HG03196 (cell line): ENCODE results near the gene OSBPL8.
"Not testable (repeated sequence)": the region's sequence is repeated elsewhere in the genome, so short reads cannot be mapped to it uniquely, and the experiment has no call there.

Experiments used
- ATAC-seq: cut with Tn5 transposase; IDR thresholded peaks from one replicate; pipeline ENCODE4 v1.9.1; 2021; ENCODE audit not compliant: unreplicated experiment

The OSBPL8 gene

DNA sequence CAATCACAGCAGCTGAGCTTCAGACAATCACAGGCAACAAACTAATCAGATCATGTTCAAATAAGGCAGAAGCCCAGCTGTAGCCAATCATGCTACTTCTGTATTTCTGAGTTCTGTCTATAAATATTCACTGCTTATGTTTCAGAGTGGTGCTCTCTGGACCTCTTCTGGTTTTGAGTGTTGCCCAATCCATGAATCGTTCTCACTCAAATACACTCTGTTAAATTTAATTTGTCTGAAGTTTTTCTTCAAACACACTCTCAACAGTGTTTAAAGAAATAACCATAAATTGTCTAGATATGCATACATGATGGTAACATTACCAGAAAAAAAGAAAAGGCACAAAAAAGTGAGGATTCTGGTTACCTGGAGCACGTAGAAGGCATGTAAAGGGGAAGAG is 133.4 kb downstream of the OSBPL8 start:
- ATAC-seq: no peak

DNA sequence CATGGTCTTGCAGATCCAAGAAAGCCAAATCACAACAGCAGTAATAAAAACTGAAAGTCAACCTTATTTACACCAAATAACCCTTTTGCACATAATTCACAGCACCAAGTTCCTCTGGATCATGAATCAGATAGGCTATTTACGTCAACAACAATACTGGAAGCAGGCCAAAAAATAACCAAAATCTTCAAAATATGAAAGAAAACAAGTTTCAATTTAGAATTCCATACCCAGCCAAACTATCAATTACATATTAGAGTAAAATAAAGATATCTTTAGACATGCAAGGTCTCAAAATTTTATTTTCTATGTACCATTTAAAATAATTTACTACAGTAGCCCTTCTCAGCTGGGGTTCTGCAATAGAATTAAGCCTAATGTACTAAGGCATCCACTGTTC is 134.6 kb downstream of the OSBPL8 start:
- ATAC-seq: no peak

DNA sequence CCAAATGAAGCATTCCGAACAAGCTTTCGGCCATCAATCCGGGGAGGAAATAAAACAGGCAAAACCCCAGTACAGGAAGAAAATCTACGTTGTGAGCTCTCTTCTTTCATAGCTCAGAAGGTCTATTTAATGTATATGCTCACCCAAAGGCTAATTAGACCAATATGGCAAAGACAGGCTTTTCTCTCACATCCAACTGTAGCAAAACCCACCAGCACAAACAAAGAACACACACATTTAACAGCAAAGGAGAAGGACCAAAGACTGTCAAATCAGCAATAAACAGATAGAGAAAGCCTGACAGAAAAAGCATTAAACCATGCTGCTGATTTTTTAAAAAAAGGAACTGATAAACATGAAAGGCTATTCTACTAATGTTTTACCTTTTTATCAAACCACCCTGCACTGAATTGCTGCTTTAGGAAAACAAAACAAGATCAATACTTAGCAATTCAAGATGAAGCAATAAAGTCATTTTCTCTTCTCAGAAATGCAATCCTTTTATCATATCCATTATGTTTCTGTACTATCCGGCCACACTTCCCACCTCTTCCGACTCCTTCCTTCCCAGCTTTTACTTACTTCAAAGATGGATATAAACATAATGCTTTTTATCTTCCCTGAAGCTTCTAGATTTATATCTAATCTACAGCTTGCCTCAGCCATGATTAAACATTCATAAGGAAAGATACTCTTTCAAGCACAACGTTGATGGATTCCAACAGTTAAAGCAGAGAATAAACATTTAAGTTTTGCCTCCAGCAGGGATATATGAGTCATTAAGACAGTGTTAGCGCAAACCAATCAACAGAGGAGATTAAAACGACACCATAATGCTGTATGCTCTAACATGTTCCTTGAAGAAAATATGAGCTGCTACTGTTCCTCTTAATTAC is 136.8 kb downstream of the OSBPL8 start:
- ATAC-seq: no peak

DNA sequence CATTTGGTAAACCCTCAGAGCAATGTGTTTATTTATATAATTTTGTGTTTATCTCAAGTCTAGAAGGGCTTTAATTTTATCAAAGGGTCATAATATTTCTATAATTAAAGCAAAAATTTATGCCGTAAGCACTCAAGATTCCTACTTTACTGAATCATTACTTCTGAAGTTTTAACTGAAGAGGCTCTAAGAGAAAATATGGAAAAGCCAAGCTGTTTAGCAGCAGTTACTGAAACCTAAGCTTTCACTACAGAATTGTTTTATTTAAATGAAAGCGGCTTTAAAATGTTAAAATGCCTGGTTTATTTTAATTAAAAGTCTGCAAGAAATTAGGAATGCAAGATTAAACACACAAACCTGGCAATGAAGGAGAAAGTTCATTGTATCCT is 137.4 kb downstream of the OSBPL8 start:
- no peak for ATAC-seq

DNA sequence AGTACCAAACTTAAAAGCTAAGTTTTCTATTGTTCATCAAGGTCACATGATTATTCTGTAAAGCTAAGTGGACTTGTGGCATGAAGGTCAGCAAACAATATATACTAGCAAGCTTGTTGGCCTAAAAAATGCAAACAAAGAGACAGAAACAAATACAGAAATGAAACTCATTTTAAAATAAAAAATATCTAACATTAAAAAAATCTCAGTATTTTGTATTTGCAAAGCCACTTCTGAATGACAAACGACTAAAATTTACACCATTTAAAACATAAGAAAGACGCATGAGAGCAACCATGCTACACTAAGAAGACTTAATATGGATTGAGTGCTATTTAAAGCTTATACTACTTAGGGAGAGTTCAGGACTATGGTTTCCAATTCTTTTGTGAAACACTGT is 138.5 kb downstream of the OSBPL8 start:
- no peak for ATAC-seq

DNA sequence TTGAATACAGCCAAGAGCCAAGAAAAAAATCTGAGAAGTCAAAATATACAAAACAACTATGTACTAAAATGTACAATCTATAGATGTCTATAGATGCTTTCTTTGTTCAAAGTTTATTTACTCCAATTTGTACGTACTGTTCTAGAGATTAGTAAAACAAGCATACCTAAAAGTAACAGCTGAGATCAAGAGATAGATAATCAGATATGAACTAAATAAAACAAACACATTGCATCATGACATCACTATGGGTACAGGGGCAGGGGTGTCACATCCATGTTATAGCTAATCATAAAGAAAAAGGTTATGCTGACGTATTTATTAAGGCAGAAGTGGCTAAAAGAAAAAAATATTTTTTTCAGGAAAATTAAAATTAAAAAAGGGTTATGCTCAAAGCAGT is 139.3 kb downstream of the OSBPL8 start:
- ATAC-seq: no peak

DNA sequence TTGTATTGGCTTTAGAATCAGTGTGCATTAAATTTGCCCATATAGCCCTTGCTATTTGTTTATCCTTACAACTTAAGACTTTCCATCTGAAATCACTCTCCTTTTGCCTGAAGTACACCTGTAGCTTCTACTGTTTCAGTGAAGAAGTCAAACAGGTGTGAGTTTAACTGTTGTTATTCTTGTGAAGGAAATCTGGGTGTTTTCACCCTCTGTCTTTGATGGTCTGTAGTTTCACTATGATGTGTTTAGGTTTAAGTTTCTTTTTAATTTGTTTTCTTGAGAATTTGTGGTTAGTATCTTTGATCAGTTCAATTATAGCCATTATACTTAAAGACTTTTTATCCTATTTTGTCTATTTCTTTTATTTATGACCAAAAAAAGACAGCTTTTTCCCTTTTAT is 142.5 kb downstream of the OSBPL8 start:
- ATAC-seq: peak; percentile 61

DNA sequence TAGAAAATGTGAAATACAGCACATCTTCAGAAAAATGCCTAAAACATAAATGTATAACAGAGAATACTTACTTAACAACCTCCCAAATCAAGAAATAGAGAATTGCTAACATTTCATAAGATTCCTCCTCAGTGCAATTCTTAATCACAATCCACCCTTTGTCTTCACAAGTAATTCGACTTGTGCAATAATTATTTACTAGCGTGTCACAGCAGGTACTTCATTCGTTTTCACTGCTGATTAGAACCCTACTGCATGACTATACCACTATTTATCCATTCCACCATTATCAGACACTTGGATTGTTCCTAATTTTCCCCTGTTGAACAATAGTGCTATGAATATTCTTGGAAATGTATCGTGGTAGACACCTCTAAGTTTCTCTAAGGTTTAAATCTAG is 146.4 kb downstream of the OSBPL8 start:
- no peak for ATAC-seq

DNA sequence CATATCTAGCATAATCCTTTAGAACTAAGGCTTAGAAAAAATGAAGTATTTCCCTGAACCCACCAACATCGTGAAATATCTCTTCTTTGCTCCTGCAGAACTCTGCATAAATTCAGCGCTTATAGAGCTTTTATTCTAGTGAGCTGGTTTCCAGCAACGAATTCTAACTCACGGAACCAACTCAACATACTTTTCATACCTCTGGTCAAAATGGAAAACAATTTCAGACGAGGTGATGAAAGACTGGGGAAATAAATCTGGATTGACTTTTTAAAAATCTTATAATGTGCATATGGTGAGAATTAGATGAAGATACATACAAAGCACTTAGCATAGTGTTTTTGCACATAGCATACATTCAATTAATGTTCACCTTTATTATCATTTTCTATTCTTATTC is 148.8 kb downstream of the OSBPL8 start:
- ATAC-seq: no peak

DNA sequence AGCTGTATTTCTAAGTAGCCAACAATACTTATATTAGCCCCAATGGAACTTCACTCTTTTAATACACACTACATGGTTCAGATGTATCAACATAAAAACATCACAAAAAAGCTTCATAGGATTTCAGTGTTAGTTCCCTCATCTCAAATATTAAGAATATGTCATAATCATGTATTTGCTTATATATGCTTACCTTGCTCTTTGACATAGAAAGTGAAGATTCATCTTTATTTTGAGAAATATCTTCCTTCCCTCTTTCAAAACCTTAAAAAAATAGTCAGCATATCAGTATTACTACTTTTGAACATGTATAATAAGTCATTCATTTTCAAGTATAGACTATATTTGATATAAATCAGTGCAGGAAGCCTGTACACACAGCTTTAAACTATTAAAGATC is 149.2 kb downstream of the OSBPL8 start:
- no peak for ATAC-seq

DNA sequence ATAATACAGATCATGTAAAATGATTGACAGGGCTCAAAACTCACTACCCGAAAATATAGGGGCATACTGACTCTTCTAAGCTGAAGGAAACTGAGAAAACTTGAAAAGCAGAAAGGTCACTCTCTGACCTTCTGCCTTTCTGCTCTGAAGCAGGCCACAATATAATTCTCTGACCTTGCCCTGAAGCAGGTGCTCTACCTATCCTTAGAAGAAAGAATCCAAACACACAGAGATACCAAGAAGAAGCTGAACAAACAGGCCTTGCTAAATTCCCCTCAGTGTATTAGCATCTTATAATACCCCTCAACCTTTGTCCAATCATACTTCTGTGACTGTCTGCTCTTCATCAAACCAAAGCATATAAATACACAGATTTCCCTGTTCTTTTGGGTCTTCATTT is 150.5 kb downstream of the OSBPL8 start:
- ATAC-seq: no peak

DNA sequence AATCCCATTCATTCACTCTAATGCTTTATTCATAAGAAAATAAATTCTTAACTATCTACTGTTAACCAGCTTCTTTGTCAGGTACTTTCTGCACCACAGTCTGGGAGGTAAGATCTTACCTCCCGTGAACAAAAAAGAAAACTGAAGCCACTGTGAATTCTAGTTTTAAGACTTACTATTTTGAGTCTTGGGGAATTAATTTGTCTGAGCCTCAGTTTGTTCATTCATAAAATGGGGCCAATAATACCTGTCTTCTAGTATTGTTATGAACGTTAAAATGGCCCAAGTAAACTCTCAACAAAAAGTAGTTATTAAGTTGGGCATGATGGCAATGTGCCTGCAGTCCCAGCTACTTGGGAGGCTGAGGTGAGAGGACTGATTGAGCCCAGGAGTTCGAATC is 151.9 kb downstream of the OSBPL8 start:
- ATAC-seq: no peak

DNA sequence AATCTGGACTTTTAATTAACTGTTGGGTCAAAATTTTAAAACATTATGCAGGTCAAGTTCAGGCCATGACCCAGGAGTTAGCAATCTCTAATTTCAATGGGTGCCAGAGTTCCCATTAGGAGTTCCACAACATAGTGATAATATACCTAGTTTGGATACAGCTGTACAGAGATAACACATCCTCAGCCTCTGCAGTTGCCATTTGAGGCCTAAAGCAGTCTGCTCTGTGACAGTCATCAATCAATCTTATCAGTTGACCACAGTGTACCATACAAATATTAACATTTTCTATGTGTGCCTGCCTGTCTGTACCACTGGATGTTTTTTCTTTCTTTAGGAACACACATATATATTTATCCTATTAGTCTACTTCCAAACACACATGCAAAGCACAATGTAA is 157.3 kb downstream of the OSBPL8 start:
- ATAC-seq: no peak

DNA sequence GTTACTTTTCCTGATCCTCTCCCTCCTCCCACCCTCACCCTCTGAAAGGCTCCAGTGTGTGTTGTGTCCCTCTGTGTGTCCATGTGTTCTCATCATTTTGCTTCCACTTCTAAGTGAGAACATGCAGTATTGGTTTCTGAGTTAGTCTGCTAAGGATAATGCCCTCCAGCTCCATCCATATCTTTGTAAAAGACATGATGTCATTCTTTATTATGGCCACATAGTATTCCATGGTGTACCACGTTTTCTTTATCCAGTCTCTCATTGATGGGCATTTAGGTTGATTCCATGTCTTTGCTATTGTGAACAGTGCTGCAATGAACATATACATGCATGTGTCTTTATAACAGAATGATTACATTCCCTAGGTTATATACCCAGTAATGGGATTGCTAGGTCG is 159.4 kb downstream of the OSBPL8 start:
- ATAC-seq: no peak

DNA sequence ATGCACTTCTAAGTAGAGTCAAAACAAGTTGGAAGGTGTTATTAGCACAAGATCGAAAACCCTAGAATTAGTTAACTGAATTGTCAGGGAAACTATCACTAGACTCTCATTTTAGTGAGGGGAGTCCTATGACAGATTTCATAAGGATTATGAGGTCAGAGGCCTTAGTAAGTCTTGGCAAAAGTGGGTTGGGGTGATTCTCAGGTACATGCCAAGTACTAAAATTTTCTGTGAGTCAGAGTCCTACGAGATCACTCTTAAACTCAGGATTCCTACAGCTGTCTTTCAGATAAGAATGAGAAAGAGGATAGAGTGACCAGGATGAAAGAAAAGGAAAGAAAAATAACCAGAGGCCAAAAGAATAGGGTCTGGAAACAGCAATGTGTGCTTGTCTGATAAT is 160.5 kb downstream of the OSBPL8 start:
- ATAC-seq: no peak

DNA sequence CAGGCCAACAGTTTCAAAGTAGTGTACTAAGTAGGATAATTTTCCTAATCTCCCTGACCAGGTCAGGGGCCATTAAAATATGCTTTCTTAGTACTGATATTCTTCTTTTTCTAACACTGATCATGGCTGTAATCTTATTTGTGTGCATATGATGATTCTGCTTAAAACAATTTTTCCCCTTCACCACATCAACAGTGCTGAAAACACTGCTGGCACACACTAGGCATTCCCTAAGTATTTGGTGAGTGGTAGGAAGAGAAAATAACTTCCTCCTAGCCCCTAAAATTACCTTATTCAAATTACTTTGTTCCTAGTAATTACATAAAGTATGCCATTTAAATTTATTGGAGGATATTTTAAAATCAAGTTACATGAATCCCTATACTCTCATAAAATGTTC is 161.5 kb downstream of the OSBPL8 start:
- ATAC-seq: no peak

DNA sequence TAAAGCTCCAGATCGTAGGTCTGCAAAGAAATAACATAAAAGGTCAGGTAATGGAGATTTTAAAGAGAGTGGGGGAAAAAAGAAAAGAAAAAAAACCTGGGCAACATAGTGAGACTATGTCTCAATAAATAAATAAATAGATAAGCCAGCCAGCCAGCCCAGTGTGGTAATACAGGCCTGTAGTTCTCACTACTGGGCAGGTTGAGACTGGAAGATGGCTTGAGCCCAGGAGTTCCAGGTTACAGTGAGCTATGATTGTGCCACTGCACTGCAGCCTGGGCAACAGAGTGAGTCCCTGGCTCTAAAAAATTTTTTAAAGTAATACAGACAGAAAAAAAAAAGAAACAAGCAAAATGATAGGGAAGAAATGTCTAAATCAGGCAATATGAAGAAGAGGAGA is 168.1 kb downstream of the OSBPL8 start:
- no peak for ATAC-seq

DNA sequence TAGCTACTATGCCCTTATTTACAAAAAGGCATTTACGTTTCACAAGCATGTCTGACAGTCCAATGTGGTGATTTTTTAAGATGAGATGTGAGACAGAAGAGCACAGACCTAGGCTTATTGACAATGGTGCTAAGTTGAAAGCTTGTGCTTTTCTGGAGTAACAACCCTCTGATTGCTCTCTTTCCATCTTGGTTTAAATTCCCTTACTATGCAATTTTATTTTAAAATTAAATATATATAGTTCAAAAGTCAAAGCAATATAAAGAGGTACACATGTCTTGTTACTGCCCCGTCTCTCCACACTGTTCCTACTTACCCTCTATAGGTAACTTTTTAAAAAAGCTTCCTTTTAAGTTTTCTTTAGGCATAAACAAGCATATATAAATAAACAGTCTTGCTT is 172.0 kb downstream of the OSBPL8 start:
- ATAC-seq: no peak

DNA sequence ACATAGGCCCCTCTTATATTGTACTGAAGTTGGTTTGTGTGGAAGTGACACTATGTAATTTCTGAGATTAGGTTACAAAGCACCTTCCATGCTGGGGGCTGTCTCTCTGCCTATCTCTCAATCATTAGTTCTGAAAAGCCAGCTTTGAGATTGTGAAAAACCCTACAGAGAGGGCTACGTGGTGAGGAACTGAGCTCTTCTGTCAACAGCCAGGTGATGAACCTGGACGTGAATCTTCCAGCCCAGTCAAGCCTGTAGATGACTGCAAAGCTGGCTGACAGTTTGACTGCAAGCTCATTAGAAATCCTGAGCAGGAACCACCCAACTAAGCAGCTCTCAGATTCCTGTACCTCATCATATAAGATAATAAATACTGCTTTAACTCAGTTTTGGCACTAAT is 175.0 kb downstream of the OSBPL8 start:
- ATAC-seq: no peak

DNA sequence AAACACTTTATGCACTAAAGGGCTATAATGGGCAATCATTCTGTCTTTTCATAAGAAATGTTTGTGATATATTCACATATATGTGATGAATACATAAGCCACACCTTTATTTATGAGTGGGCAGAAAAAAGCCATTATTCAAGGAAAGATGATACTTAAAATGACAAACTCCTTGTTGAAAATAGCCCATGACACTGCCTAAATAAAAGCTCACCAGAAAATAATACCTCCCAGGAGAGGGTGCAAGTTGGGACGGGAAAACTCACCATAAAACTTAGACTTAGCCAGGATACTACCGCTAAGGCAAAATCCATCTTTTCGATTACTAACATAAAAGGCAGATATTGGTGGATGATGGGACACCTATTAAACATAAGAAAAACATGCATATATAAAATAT is 175.6 kb downstream of the OSBPL8 start:
- ATAC-seq: no peak

DNA sequence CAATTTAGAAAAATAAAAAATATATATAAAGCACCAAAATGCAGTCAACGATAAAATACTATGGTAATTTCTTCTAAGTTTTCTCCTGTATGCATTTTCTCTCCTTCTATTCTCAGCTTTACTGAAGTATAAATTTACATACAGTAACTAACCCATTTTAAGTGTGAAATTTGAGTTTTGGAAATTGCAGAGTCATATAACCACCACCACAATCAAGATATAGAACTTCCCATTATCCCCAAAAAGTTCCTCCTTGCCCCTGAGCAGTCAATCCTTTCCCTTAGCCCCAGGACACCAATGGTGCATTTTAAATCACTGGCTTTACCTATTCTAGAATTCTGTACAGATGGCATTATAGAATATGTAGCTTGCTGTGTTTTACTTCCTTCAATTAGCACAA is 180.3 kb downstream of the OSBPL8 start:
- no peak for ATAC-seq

DNA sequence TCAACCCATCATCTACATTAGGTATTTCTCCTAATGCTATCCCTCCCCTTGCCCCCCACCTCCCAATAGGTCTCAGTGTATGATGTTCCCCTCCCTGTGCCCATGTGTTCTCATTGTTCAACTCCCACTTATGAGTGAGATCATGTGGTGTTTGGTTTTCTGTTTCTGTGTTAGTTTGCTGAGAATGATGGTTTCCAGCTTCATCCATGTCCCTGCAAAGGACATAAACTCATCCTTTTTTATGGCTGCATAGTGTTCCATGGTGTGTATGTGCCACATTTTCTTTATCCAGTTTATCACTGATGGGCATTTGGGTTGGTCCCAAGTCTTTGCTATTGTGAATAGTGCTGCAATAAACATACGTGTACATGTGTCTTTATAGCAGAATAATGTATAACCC is 182.7 kb downstream of the OSBPL8 start:
- ATAC-seq: not testable (repeated sequence)

DNA sequence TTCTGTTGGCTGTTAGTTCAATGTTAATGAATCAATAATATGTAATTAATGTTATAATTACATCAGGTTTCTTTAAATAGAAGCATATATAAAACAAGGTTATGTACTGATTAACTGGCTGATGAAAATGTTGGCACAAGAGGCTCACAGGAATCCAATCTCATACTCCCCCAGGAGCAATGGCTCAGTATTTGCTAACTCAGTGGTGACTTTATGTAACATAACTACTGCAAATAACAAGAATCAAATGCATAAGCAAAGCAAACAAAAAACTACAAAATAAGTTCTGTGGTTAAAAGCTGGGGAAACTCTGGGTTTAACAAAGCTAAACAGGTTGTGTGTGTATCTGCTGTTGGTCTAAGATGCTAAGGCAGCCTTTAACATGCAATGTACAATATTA is 183.6 kb downstream of the OSBPL8 start:
- ATAC-seq: no peak
